HG02642 (cell line): ENCODE data around the gene TFPI.
"Not testable (repeated sequence)": the region's sequence is repeated elsewhere in the genome, so short reads cannot be mapped to it uniquely, and the experiment has no call there.

Experiments
- ATAC-seq: cut with Tn5 transposase; IDR thresholded peaks from one replicate; pipeline ENCODE4 v1.9.1; 2021; ENCODE audit warnings: mild to moderate bottlenecking; ENCODE audit not compliant: unreplicated experiment, poor library complexity

The TFPI gene

DNA sequence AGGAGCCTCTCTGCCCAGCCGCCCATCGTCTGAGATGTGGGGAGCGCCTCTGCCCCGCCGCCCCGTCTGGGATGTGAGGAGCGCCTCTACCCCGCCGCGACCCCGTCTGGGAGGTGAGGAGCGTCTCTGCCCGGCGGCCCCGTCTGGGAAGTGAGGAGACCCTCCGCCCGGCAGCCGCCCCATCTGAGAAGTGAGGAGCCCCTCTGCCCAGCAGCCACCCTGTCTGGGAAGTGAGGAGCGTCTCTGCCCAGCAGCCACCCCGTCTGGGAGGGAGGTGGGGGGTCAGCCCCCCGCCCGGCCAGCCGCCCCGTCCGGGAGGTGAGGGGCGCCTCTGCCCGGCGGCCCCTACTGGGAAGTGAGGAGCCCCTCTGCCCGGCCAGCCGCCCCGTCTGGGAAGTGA, 2.3 kb upstream of the TFPI start:
- ATAC-seq: not testable (repeated sequence)

DNA sequence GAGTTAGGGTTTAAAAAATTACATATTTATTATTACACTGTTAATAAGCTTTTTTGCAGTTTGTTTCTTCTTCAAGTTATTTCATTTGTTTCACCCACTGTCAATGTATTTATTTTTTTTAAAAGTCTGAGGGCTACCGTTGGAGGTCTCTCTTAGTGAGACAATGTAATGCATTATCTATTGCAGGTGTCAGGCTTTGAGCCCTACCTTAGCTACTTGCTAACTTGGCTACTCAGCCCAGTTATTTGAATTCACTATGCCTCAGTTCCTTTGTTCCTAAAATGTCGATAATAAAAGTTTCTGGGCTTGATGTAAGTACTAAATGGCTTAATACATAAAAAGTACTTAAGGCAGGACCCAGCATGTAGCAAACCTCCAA, 458 bp upstream of the TFPI start:
- ATAC-seq: no peak

DNA sequence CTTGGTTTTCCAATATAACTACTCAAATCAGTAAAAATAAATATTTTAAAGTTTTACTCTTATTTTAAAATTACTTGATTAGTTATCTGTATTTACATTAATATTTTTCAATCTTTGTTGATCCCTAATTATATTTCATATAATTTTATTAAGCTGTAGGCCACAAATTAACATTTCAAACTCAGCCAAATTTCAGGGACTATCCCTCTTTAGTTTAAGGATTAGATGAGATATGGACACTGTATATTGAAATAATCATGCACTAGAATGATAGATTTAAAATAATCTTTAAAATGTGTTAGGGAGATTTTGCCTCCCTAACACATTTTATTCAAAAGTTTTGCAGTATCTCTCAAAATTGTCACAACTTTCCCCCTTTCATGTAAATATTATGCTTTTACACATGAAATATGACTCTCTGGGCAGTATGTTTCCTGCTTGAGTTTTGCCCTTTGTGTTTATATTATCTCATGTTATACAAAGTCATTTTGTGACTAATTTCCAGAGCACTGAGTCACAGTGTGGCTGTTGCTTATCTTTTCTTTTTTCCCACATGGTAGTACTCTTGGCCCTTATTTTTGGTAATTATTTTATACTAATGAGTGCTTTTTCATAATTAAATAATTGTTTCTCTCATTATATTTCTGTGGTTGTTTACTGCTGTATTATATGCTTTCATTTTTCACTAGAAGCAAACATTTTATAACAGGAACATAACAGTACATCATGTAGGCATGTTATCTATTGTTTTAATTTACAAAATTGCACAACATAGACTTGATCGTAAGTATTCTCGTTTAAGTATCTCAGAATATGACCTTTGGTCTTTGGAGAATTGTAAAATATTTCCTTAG, 1.2 kb downstream of the TFPI start:
- no peak for ATAC-seq

DNA sequence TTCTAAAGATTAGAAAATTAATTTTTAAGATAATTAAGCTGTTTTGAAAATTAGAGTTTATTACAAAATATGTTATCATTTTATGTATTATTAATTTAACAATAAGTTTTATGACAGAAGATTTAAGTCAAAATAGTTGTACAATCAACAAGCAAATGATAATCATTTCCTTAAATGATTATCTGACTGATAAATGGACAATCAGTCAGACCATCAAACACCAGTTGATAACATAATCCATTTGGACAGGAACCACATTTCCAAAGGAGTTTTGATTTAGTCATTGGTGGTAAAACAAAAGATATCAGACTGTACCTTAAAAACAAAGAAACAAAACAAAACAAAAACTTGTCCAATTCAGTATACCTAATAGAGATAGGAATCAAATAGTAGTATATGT, 1.9 kb downstream of the TFPI start:
- no peak for ATAC-seq

DNA sequence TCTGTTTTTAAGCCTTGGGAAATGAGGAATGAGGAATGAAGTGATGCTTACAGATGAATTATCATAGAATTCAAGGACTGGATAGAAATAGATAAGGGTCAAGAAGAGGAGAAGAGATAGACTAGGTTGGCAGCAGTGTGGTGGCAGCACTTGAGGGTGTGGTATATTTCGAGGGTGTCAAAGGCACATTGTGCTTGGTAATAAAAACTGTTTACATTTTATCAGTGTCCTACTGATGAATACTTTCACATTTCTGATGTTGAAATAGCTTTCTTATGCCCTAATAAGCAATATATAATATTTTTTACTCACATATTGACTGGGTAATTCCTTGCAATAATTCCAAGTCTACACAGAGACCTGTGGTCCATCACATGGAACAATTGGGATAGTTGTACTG, 3.4 kb downstream of the TFPI start:
- no peak for ATAC-seq

DNA sequence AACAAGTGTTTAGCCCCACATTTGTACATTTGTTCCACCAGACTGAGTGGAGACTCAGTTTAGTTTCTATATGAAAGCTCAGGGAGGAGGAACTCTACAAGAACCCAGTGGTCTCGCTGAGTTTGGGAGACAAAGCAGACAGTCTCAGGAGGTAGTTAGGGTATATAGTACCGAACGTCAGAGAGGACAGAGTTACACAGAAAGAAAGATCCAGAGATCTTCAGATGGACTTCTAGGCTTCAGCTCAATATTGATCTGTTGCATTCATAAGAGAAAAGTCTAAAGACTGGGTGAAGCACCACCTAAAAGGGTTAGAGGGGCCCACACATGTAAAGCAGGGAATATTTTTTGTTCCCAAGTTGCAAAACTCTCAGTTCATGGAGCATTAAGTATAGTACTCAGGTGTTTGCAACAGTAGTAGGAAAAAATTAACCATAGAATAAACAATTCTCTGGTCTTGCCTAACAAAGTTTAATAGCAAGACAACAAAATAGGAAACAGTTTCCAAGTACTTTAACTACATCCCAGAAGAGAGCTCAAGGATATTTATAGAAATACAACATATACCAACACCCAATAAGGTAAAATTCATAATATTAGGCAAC, 4.2 kb downstream of the TFPI start:
- ATAC-seq: no peak

DNA sequence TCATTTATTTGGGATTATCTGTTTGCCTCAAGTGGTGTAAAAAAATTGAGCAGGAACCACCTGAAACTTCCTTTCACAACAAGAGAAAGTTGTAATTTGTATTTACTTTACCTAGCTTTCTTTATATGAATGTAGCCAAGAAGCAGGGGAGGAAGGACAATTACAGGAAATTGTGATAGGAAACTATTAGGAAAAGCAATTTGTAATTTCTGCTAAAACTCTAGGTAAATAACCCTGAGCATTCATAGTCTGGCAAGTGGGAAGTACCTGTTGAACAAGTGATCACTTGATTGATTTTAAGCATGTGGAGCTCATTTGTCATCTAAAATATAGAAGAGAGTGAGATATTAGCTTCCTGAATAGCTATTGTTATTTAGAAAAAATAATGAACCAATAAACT, 5.0 kb downstream of the TFPI start:
- no peak for ATAC-seq

DNA sequence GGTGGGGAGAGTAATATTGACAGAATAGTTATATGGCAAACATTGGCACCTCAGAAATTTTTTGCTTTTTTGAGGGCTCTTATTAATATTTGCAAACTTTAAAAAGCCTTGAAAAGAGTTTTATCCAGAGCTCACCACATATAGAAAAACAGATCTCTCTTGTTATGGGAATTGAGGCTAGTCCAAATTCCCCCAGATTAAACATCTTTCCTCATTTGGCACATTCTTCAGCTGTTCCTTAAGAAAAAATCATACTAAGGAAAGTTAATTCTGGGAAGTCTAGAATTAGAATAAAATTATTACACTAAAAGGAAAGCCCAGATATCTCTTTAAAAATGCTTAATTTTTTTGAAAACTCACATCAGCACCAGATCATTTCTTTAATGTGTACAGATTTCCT, 5.6 kb downstream of the TFPI start:
- ATAC-seq: no peak

DNA sequence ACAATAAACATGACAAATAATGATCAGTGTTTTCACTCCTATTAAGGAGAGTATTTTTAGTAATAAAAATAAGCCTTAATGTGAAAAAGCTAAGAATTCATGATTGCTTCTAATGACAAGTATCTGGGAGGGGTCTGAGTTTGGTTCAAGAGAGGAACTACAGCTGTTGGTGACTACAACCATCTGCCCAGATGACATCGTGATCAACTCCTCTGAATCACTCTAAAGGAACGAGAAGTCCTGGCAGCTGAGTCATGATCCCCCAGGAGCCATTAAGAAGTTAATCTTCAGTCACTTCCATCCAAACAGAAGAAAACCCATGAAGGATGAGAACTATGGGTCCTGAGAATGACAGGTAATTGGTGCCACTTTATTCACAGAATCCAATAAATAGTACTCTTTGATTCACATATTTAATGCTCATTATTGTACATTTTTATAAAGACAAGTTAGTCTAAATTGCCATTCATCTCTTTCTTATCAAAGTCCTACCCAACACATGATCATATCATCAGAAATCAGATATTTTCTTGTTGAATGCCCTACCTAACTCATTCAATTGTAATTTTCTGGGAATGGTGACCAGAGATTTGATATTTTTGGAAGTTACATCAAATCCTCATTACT, 6.8 kb downstream of the TFPI start:
- ATAC-seq: no peak

DNA sequence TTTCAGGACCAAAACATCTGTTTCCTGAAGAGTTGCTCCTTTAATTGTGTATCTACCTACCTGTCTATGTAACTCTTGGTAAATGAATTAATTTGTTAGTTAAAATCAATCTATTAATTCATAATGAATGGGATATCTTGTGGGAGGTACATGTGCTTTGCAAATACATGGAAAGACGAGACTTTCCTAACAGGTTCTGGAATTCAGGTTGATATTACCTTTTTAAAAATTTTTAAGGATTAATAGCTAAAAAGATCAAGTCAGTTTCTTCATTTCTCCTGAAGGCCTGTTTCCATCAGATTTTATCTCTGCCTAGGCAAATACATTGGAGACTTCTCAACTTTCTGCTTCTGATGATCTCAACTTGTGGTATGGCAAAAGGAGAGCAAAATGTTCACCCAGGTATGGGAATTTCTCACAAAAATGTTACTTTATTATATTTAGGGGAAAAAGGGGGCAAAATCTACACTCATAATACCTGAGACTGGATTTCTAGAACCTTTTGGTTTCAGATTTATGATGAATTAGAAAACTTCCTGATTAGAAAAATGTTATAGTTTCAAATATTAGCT, 7.4 kb downstream of the TFPI start:
- no peak for ATAC-seq

DNA sequence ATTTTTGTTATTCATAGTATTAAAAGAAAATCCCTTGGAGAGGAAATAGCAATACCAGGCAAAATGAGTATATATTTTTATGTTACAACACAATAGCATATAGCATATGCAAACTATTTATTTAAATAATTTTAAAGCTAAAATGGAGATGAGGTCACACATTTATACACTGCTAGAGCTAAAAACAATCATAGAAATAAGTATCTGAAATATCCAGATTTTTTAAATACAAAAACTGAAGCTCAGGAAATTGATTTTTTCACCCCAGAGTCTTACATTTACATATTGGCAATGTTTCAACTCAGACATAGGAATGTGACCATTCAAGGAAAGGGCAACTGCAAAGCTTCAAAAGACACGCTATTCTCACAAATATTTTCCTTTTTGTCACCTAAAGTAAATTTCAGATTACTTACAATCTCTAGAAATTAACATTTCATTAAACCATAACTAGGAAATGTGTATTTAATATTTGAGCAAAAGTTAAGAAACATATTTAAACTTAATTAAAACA, 8.9 kb downstream of the TFPI start:
- ATAC-seq: no peak

DNA sequence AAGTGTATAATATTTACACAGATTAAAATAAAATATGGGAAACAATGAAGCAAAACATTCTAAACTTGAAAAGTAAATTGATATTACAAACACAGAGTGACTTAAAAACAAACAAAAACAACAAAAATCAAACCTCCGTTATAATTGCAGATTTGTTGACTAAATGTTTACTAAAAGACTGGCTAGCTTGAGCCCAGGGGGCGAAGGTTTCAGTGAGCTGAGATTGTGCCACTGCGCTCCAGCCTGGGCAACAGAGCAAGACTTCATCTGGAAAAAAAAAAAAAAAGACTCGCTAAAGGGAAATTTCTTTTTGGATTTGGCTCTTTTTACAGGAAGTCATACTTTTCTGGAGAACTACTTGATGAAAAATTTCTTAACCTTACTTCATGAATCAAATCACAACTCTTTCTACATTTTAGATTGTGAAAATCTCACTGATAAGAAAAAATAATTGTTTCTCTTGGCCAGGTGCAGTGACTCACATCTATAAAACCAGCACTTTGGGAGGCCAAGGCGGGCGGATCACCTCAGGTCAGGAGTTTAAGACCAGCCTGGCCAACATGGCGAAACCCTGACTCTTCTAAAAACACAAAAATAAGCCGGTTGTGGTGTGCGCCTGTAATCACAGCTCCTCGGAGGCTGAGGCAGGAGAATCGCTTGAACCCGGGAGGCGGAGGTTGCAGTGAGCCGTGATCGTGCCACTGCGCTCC, 9.7 kb downstream of the TFPI start:
- ATAC-seq: no peak

DNA sequence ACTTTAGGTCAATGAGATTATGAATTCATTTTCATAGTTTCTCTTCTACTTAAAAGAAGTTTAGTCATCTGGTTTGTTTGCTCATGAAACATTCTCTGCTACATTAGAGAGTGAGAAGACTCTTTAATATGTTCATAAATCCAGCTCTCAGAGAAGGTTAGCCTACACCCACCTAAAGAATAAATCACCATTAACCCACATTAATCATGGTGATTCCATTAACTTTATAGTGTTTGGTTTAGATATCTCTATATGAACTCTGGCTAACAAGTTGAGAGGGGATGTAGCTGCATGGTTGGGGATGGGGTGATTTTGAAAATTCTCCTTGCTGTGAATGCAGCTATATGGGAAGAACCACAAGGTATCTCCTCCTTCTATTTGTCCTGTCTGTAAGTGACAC, 10.7 kb downstream of the TFPI start:
- ATAC-seq: no peak

DNA sequence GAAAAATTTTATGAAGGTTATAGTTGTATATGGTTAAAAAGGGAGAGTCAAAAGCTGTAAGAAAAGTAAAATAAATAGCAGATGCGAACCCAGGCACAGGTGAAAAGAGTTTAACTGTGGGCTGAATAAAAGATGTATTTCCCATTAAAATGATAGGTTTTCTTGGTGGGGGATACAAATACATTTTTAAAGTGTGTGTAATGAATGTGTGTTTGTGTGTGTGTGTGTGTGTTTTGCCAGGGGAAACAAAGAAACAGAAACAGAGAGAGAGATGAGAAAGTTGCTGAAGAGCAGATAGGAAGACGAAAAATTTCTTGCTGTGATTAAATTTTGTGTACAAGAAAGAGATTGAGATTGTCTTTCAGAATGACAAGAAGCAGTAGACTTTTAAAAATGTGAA, 12.1 kb downstream of the TFPI start:
- no peak for ATAC-seq

DNA sequence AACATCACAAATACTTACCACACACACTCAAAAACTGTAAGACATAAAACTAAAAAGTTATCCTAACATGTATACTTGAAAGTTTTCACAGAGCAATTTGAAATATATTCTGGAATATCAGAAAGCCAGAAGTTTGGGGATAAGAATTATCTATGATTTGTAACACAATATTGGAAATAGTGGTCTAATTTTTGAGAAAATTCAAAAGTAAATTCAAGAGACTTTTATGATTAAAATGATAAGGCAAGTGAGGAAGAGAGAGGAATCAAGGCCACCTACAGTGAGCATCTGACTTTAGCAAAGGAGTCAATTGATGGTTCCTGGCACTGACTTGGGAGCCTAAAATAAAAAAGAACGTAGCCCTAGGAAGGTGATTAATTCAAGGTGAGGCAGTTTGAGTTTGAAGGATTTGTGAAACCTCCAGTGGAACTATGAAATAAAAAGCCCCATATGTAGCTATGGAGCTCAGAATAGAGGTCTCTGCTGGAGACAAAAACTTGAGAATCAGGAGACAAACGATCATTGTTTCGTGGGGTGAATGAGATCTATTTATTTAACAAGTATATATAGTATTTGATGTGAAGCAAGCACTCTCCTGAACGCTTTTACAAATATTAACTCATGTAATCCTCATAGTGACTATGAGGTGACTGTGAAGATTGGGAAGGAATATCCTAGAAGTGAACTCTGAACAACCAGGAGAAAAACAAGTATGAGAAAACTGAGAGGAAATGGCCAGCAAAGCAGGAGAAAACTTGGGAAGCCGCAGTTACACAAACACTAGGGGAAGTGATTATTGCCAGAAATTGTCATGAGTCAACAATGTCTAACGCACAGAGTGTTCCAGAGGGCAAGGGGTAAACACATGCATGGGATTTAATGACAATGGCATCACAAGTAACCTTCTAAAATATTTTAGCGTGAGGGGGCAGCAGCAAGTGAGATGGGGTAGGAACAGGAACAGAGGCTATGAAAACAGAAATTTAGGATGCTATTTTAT, 12.8 kb downstream of the TFPI start:
- ATAC-seq: no peak

DNA sequence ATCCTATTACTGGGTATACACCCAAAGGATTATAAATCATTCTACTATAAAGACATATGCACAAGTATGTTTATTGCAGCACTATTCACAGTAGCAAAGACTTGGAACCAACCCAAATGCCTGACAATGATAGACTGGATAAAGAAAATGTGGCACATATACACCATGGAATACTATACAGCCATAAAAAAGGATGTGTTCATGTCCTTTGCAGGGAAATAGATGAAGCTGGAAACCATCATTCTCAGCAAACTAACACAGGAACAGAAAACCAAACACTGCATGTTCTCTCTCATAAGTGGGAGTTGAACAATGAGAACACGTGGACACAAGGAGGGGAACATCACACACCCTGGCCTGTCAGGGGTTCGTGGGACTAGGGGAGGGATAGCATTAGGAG, 16.0 kb downstream of the TFPI start:
- not testable (repeated sequence) for ATAC-seq

DNA sequence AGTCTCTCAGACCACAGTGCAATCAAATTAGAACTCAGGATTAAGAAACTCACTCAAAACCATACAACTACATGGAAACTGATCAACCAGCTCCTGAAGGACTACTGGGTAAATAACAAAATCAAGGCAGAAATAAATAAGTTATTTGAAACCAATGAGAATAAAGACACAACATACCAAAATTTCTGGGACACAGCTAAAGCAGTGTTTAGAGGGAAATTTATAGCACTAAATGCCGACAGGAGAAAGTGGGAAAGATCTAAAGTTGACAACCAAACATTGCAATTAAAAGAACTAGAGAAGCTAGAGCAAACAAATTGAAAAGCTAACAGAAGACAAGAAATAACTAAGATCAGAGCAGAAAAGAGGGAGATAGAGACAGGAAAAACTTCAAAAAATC, 18.9 kb downstream of the TFPI start:
- ATAC-seq: not testable (repeated sequence)

DNA sequence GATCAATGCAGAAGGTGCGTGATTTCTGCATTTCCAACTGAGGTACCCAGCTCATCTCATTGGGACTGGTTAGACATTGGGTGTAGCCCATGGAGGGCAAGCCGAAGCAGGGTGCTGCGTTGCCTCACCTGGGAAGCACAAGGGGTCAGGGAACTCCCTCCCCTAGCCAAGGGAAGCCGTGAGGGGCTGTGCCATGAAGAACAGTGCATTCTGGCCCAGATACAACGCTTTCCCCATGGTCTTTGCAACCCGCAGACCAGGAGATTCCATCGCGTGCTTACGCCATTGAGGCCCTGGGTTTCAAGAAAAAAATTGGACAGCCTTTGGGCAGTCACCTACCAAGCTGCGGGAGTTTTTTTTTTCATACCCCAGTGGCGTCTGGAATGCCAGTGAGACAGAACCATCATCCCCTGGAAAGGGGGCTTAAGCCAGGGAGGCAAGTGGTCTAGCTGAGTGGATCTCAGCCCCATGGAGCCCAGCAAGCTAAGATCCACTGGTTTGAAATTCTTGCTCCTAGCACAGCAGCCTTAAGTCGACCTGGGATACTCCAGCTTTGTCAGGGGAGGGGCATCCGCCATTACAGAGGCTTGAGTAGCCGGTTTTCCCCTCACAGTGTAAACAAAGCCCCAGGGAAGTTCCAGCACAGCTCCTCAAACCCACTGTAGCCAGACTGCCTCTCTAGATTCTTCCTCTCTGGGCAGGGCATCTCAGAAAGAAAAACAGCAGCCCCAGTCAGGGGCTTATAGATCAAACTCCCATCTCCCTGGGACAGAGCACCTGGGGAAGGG, 21.7 kb downstream of the TFPI start:
- ATAC-seq: no peak
